Measurements from ENCODE around the gene ABHD12B.

DNA sequence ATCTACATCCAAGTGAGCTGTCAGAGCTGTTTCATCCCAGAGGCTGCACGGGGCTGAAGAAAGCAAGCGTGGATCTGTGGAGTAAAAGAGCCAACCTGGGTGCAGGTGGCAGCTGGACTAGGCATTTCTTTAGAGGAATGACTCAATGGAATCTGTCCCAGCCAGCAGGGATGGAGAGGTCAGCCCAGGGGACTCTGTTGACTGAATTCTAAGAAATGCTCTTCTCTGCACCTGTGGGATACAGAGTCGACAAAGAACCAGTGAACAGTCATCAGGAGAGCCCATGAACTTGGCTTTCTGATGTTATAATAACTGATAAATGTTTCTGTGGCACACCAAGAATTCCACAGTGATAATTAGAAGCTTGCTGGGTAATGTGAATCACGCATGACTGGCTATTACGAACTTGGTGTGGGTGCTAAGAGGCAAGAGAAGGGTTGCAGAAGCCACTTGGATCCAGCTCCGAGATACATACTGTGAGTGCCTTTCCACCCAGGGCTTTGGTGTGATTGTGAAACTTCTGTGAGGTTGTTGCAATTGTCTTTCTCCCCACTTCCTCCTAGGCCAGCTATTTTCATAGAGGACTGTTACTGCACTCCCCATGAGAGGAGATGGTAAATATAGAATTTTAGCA is 56.3 kb downstream of the ABHD12B start:
- TF ChIP-seq CTCF (conservative IDR thresholded peaks at IDR 0.05 in 1 of 2, IDR thresholded peaks at IDR 0.05 in 1 of 2; ENCODE audit: low read depth in 1 of 2, low read length in 2 of 2) (no peak), EZH2 (IDR thresholded peaks at IDR 0.05; ENCODE audit: low read length, missing control alignments) (no peak)

Data from fibroblast of lung (primary cell).